SK-N-SH treated with all-trans-retinoic acid at 6 μM for 48 hours (cell line): Measurements from ENCODE around the gene ZMYND11.

Experiments used
- ATAC-seq: fragments of 200-7000 bp; cut with Tn5 transposase; 3 replicates; pipeline ENCODE4 v1.9.1; 2020; ENCODE audit warnings: mild to moderate bottlenecking, moderate library complexity
- ARNTL ChIP-seq: fragments of 450-650 bp; formaldehyde crosslinking; IDR thresholded peaks from 2 replicates; pipeline ENCODE4 v1.5.0; 2020; ENCODE audit warnings: low read depth, mild to moderate bottlenecking, moderate library complexity, borderline replicate concordance
- BACH2 ChIP-seq: fragments of 250-450 bp; sonication (Bioruptor Pico); IDR thresholded peaks from 2 replicates; pipeline ENCODE4 v1.9.0; 2021; ENCODE audit warnings: mild to moderate bottlenecking, borderline replicate concordance
- CREB5 ChIP-seq: fragments of 250-450 bp; sonication (Bioruptor Pico); IDR thresholded peaks from 2 replicates; pipeline ENCODE4 v1.5.1; 2020; ENCODE audit warnings: low read depth, mild to moderate bottlenecking, moderate library complexity
- CSDC2 ChIP-seq: fragments of 250-450 bp; sonication (Bioruptor Pico); IDR thresholded peaks from 2 replicates; pipeline ENCODE4 v1.5.0; 2020; ENCODE audit warnings: mild to moderate bottlenecking, moderate library complexity
- CSRNP3 ChIP-seq: fragments of 250-450 bp; sonication (Bioruptor Pico); IDR thresholded peaks from 2 replicates; pipeline ENCODE4 v1.5.1; 2021; ENCODE audit warnings: mild to moderate bottlenecking, moderate library complexity
- ESRRG ChIP-seq: fragments of 250-450 bp; sonication (Bioruptor Pico); IDR thresholded peaks from 2 replicates; pipeline ENCODE4 v1.6.1; 2021; ENCODE audit warnings: mild to moderate bottlenecking
- GLIS3 ChIP-seq: fragments of 250-450 bp; sonication (Bioruptor Pico); IDR thresholded peaks from 2 replicates; pipeline ENCODE4 v1.5.0; 2020; ENCODE audit warnings: mild to moderate bottlenecking, moderate library complexity
- ISL1 ChIP-seq: fragments of 250-450 bp; sonication (Bioruptor Pico); IDR thresholded peaks from 2 replicates; pipeline ENCODE4 v2.1.2; 2022; ENCODE audit warnings: mild to moderate bottlenecking, moderate library complexity
- OSR1 ChIP-seq: fragments of 250-450 bp; sonication (Bioruptor Pico); IDR thresholded peaks from 2 replicates; pipeline ENCODE4 v1.8.0; 2022; ENCODE audit warnings: moderate library complexity, mild to moderate bottlenecking, inconsistent platforms
- PATZ1 ChIP-seq: fragments of 250-450 bp; sonication (Bioruptor Pico); IDR thresholded peaks from 2 replicates; pipeline ENCODE4 v1.8.0; 2020; ENCODE audit warnings: mild to moderate bottlenecking, moderate library complexity, borderline replicate concordance
- POU6F1 ChIP-seq: fragments of 250-450 bp; sonication (Bioruptor Pico); IDR thresholded peaks from 2 replicates; pipeline ENCODE4 v1.8.0; 2021; ENCODE audit warnings: low read depth, mild to moderate bottlenecking, moderate library complexity, borderline replicate concordance
- PPARA ChIP-seq: fragments of 250-450 bp; sonication (Bioruptor Pico); IDR thresholded peaks from 2 replicates; pipeline ENCODE4 v1.5.0; 2020; ENCODE audit warnings: mild to moderate bottlenecking, borderline replicate concordance
- SNAI2 ChIP-seq: fragments of 250-450 bp; sonication (Bioruptor Pico); IDR thresholded peaks from 2 replicates; pipeline ENCODE4 v1.5.0; 2020; ENCODE audit warnings: mild to moderate bottlenecking, moderate library complexity
- TOX ChIP-seq: fragments of 250-450 bp; sonication (Bioruptor Pico); IDR thresholded peaks from 2 replicates; pipeline ENCODE4 v1.8.0; 2021; ENCODE audit warnings: mild to moderate bottlenecking, moderate library complexity, borderline replicate concordance
- TSHZ2 ChIP-seq: fragments of 250-450 bp; sonication (Bioruptor Pico); IDR thresholded peaks from 2 replicates; pipeline ENCODE4 v1.5.0; 2020; ENCODE audit warnings: mild to moderate bottlenecking, moderate library complexity
- ZC3H10 ChIP-seq: fragments of 250-450 bp; sonication (Bioruptor Pico); IDR thresholded peaks from 2 replicates; pipeline ENCODE4 v1.5.1; 2021; ENCODE audit warnings: mild to moderate bottlenecking, moderate library complexity
- ZFP3 ChIP-seq: fragments of 250-450 bp; sonication (Bioruptor Pico); IDR thresholded peaks from 2 replicates; pipeline ENCODE4 v1.5.0; 2020; ENCODE audit warnings: mild to moderate bottlenecking, moderate library complexity
- ZFP30 ChIP-seq: fragments of 450-650 bp; formaldehyde crosslinking; IDR thresholded peaks from 2 replicates; pipeline ENCODE4 v1.5.0; 2022; ENCODE audit warnings: mild to moderate bottlenecking, moderate library complexity
- ZNF565 ChIP-seq: fragments of 450-650 bp; formaldehyde crosslinking; conservative IDR thresholded peaks from 2 replicates; pipeline ENCODE4 v1.5.0; 2020; ENCODE audit warnings: low read depth, mild to moderate bottlenecking, moderate library complexity
- ZNF70 ChIP-seq: fragments of 450-650 bp; formaldehyde crosslinking; IDR thresholded peaks from 2 replicates; pipeline ENCODE4 v1.5.0; 2020; ENCODE audit warnings: mild to moderate bottlenecking, moderate library complexity
- ZNF8 ChIP-seq: fragments of 450-650 bp; formaldehyde crosslinking; IDR thresholded peaks from 2 replicates; pipeline ENCODE4 v1.5.0; 2020; ENCODE audit warnings: mild to moderate bottlenecking, moderate library complexity

ZMYND11 gene

GRCh38 chr10:186911-187310 lies 51.7 kb downstream of the ZMYND11 start:
- no peak for ATAC-seq
- no peak for TF ChIP-seq TOX (CRISPR knock-in tag)
- TF ChIP-seq ARNTL = no peak
- no peak for TF ChIP-seq CSRNP3
- no peak for TF ChIP-seq ZNF565 (CRISPR knock-in tag)
- TF ChIP-seq PPARA (CRISPR knock-in tag) = no peak
- no peak for TF ChIP-seq ZFP3 (CRISPR knock-in tag)
- TF ChIP-seq ZNF8 = no peak
- no peak for TF ChIP-seq ZNF70
- TF ChIP-seq GLIS3 (CRISPR knock-in tag) = no peak
- no peak for TF ChIP-seq OSR1 (CRISPR knock-in tag)
- TF ChIP-seq SNAI2 = no peak
- no peak for TF ChIP-seq CSDC2 (CRISPR knock-in tag)
- no peak for TF ChIP-seq ZC3H10
- TF ChIP-seq, all 23 proteins: peak for 0

GRCh38 chr10:188546-188945 lies 53.3 kb downstream of the ZMYND11 start:
- no peak for TF ChIP-seq ZNF8
- TF ChIP-seq ISL1 (CRISPR knock-in tag) = peak; percentile 63
- no peak for ATAC-seq

GRCh38 chr10:190216-190615 lies 55.0 kb downstream of the ZMYND11 start:
- ATAC-seq = no peak
- TF ChIP-seq ZC3H10 (no peak), POU6F1 (CRISPR knock-in tag) (no peak), CSDC2 (CRISPR knock-in tag) (no peak), ZNF8 (no peak), SNAI2 (no peak), ZFP30 (CRISPR knock-in tag) (no peak), CREB5 (no peak), ESRRG (CRISPR knock-in tag) (no peak), TSHZ2 (CRISPR knock-in tag) (no peak), ISL1 (CRISPR knock-in tag) (no peak), ZFP3 (CRISPR knock-in tag) (no peak), ZNF70 (no peak), ZNF565 (CRISPR knock-in tag) (no peak)

GRCh38 chr10:191703-192518 lies 56.7 kb downstream of the ZMYND11 start:
- no peak for ATAC-seq
- TF ChIP-seq PATZ1 (CRISPR knock-in tag) = no peak
- TF ChIP-seq ZC3H10 = no peak
- no peak for TF ChIP-seq OSR1 (CRISPR knock-in tag)
- TF ChIP-seq ARNTL = no peak
- TF ChIP-seq TSHZ2 (CRISPR knock-in tag) = no peak
- no peak for TF ChIP-seq BACH2 (CRISPR knock-in tag)
- TF ChIP-seq ZFP3 (CRISPR knock-in tag) = no peak
- TF ChIP-seq ZFP30 (CRISPR knock-in tag) = no peak
- no peak for TF ChIP-seq TOX (CRISPR knock-in tag)
- no peak for TF ChIP-seq CREB5
